GM10266 (cell line): ENCODE measurements around the gene ANK3.

Experiments used
- DNase-seq: peaks from one replicate; pipeline ENCODE4 v3.0.0; 2012; ENCODE audit errors: extremely low spot score
- CTCF ChIP-seq: IDR thresholded peaks from 2 replicates; pipeline ENCODE4 v1.5.1; 2012; ENCODE audit warnings: mild to moderate bottlenecking, low read depth; ENCODE audit not compliant: control insufficient read depth, insufficient read depth; ENCODE audit errors: missing control alignments

ANK3 gene

DNA sequence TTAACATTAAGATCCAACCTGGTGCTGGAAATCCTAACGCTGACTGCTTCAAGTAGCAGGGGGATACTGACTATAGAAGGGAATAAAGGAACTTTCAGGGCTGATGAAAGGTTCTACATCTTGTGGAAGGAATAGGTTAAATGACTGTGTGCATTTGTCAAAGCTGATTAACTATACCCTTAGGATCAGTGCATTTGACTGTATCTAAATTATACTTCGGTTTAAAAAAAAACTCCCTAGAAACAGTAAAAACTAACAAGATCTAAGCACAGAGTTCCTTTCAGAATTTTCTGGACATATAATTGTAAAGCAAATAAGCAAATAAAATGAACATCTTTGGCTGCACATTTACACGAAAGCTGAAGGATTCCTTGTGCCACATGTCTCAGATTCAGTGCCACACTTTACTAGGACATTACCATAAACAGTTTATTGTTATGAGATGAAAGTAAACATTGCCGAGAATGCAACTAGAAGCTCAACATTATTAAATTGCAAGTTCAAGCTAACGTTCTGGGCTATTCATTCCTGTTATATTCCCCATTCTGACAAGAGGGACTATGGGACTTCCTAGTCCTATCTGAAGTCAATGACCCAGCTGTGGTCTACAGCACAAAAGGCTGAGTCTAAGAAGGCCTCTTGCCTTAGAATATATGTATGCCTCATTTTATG, 20.7 kb downstream of the ANK3 start:
- no peak for TF ChIP-seq CTCF
- DNase-seq = no peak

DNA sequence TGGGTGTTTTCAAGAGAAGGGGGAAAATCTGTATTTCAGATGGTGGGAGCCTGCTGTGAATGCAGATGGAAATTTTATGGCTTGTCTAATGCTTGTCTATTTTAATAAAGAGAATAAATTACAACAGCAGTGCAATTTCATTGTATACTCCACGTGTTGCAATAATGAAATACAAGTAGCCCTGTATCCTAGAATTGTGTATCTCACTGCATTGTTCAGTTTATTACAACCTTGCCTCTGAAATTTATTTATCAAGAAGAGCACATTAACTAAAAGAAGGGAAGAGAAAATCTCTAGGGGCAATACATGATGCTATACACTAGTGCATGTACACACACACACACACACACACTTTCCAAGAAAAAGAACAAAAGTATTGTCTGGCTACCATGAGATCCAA, 21.8 kb downstream of the ANK3 start:
- no peak for DNase-seq
- TF ChIP-seq CTCF = no peak

GRCh38 chr10:60367431-60367830, 22.2 kb downstream of the ANK3 start:
- DNase-seq = no peak
- TF ChIP-seq CTCF = no peak

DNA sequence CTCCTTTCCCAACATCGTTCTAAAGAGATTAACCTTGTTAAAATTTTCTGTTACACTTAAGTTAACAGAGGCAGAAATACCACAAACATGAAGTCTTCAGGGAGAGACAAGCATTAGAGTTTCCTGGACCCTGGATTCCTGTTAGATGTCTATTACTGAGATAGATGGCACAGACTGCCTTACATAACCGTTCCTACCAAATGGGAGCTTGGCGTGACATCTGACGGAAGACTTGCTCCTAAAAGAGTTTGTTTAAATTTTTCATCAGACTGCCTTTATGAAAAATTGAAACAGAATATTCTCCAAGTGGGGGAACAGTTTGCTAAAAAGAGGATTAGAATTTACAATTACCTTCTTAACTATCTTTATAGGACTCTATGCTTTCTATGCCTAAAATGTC, 22.7 kb downstream of the ANK3 start:
- TF ChIP-seq CTCF = no peak
- DNase-seq = no peak

GRCh38 chr10:60363187-60363586, 26.5 kb downstream of the ANK3 start:
- no peak for DNase-seq
- no peak for TF ChIP-seq CTCF

GRCh38 chr10:60362461-60362860, 27.2 kb downstream of the ANK3 start:
- no peak for TF ChIP-seq CTCF
- no peak for DNase-seq

DNA sequence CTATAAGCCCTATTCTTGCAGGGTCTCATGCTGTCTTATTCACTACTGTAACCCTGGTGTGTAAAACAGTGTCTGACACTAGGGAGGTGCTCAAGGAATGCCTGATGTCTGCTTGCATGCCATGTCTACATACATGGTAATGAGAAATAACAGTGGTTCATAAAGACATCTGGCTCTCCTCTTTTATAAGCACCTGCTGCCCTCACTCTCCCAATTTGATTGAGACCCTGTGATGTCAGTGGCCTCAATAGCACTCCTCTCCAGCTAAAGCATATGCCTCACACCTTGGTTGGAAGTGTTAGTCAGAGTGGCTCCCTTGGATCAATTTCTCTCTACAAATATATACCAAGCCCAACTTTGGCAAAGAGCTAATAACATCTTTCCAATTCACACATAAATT, 30.6 kb downstream of the ANK3 start:
- no peak for TF ChIP-seq CTCF
- DNase-seq = no peak
